TTC549 (cell line): ENCODE data around the gene LRRC51.
A peak's percentile ranks its signal among the peaks of the same experiment; 100 is the strongest.

ENCODE experiments used
- FAIRE-seq: peaks from 2 replicates; lab custom pipeline; 2012; peaks lifted over from hg19 to GRCh38; lab: Jason Lieb, UNC

LRRC51 gene

GRCh38 chr11:72070491-72070890 is 10.2 kb upstream of the LRRC51 start:
- no peak for FAIRE-seq

DNA sequence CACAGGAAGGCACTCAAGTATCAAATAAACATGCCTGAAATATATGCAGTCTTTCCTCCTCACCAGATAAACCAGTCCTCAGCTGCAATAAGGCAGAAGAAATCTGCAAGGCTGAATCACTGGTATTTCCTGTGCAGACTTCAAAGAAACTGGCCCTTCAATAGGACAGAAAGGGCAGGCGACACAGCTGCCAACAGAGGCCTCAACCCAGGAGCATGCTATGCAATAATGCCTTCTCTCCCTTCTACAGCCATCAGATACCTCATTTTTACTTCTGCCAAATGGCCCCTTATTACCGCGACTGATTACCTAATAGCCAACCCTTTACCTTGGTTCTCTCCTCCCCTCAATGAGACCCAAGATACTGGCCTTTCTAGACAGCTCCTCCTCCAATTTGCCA is 8.3 kb upstream of the LRRC51 start:
- no peak for FAIRE-seq

DNA sequence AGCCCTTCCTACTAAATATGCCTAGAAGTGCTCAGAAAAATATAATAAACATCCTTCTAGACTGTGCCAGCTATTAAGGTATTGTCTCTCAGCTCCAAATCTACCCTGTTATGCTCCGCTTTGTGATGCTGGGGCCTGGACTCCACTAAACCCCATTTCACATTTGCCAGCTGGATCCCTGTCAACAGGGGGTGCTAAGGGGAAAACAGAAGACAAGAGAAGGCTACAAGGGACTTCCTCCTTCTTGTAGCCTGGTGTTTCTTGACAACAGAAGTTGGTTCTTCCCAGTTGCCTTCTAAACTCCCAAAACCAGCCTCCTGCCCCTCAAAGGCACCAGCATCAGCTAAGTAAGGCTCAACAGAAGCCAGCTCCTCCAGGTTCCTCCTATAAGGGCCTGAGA is 5.5 kb upstream of the LRRC51 start:
- no peak for FAIRE-seq

DNA sequence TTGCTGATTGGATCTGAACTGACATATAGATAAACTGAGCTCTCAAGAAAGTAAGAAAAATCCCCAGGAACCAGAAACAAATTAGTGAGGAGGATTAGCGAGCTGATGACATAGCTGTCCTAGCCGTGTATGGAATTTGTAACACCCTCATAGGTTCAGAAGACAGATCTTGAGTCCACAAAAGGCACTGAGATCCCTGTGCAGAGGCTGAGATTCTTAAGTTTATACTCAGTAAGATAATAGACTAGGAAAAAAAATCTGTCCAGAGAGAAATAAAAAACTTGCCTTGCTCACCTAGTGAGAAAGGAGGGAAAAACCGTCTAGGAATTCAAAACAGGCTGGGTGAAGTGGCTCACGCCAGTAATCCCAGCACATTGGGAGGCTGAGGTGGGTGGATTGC is 4.9 kb upstream of the LRRC51 start:
- no peak for FAIRE-seq

DNA sequence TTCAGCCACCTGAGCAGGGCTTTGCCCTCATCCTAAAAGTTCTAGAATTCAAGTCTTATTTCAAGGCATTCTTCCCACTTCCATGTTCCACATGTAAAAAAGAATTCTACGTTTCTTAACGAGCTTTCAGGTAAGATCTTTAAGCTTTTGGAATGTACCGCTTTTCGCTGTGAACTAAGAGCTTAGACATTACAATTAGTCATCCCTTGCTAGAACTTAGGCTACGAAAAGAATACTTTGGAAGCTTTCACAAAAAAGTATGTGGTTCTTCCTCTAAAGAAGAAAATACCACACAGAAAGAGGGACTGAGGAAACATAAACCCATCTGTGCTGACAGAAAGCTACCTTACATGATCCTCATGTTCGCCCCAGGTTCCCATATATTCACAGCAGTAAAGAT is 2.2 kb upstream of the LRRC51 start:
- no peak for FAIRE-seq

GRCh38 chr11:72079819-72080325 is 778 bp upstream of the LRRC51 start:
- FAIRE-seq, result no peak

GRCh38 chr11:72081184-72081644 is 564 bp downstream of the LRRC51 start:
- no peak for FAIRE-seq

- no peak for FAIRE-seq
Measured at GRCh38 chr11:72081821-72082453, 1.3 kb downstream of the LRRC51 start.

- no peak for FAIRE-seq
Measured at GRCh38 chr11:72083414-72083813, 2.8 kb downstream of the LRRC51 start.

GRCh38 chr11:72084076-72084475 is 3.4 kb downstream of the LRRC51 start:
- no peak for FAIRE-seq

GRCh38 chr11:72084965-72085364 is 4.3 kb downstream of the LRRC51 start:
- no peak for FAIRE-seq

- no peak for FAIRE-seq
Measured at GRCh38 chr11:72085621-72086351, 5.1 kb downstream of the LRRC51 start.

DNA sequence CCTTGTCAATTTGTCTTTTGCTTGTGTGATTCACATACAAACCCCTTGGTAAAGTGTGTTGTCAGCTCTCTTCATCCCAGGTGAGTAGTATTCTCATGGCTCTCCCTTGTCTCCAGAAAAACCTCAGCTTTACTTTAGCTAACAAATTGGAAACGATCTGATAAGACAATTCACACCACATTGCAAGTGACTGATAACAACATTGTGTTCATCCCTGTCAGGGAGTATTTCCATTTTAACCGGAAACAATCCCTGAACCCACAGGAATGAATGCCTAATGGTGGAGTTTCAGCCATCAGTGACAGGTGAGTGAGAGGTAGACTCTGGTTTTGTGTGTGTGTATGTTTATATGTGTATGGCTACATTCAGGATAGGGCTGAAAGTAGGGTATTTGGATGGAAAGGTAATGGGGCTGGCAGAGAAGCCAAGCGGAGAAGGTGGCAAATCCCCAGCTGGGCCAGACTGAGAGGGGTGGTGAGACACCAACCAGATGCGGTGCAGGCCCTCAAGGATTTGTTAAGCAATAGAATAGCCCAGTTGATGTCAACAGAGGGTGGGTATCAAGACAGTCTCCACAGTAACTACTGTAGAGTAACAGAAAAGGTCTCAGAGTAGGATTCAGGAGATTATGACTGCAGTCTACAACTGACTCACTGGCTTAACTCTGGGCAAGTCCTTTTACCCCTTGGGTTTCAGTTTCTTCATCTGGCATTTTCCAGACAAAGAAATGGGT is 7.6 kb downstream of the LRRC51 start:
- no peak for FAIRE-seq

- FAIRE-seq, result no peak
Measured at GRCh38 chr11:72091292-72091691, 10.6 kb downstream of the LRRC51 start.

DNA sequence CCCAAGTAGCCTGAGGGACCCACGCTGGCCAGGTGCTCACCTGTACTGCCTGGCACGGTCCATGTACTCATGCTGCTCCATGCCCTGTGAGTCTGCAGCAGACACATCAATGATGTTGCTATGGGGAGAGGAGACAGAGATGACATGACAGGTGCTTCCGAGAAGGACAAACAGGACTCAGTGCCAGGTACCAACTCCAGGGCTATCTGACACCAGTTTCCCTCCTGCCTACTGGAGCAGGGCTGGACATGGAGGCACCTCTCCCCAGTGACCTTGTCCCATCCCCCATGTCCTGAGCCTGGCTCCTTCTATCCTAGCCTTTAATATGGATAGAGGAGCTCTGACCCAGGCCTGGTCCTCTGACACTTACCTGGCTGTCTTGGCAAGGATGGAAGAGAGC is 18.1 kb downstream of the LRRC51 start:
- FAIRE-seq, result no peak

DNA sequence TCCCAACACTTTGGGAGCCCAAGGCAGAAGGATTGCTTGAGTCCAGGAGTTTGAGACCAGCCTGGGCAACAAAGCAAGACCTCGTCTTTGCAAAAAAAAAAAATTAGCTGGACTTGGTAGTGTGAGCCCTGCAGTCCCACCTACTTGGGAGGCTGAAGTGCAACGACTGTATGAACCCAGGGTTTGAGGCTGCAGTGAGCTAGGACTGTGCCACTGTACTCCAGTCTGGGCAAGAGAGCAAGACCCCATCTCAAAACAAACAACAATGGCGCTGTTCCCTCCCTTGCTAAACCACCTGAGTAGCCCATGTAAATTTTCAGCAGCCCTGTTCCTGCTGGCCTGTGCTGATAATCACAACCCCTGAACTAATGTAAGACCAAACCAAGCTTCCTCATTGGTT is 19.4 kb downstream of the LRRC51 start:
- FAIRE-seq, result no peak

DNA sequence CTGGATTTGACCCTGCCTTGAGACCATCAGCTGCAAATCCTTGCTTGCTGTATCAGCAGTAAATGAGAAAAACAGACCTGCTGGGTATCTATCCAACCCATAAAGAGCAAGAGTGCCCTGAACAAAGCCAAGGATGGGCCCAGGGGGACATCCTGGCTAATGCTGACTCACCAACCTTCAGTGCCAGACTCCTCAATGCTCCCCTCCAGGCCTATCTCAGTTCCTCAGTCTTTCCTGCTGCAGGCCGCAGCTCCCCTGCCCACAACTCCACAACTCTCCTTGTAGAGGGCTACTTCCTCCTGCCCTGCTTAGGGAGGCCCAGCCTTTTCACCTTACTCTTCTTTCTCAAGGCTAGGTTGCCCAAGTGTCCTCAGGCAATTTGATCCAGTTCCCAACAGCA is 19.8 kb downstream of the LRRC51 start:
- no peak for FAIRE-seq

GRCh38 chr11:72102162-72102561 is 21.5 kb downstream of the LRRC51 start:
- FAIRE-seq, result no peak

- FAIRE-seq, result no peak
Measured at GRCh38 chr11:72102631-72102945, 21.9 kb downstream of the LRRC51 start.

DNA sequence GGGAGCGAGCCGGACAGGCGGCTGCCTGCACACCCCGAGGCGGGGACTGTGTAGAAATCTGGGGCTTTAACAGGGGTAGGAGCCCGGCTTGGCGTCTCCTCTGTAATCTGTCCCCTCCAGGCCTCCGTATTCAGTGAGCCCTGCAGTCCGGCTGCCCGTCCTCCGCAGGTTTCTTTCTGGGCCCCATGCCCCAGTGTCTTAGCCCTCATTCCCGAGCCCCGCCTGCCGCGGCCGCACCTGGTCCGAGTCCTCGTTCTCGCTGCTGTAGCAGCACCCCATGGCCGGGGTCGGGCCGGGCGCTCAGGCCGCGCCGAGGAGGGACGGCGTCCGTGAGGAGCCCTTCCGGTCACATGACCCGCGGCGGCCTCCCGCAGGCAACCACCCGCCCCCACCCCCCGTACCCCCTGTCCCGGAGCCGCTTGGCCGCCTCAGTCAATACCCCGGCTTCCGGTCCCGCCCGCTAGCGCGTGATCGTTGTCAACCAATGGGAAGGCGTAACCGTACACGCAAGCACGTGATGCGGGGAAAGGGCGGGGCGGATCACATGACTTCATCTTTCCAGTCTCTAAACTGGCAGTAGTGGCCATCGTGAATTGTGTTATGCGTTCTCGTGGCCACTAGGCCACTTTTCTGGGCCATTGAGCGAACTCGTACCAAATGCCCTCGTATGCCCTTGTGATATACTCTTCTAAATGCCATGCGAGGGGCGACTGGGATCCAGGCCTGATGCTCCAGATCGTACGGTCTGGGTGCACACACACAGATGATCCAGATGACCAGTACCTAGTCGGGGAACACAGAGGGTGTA is 22.5 kb downstream of the LRRC51 start, which contains the start of gene LAMTOR1:
TSS of gene LAMTOR1 (minus strand) at position 352 of the 808 bp plus-strand sequence. CDS start at position 279, 73 bp downstream.
- peak; percentile 36 for FAIRE-seq

GRCh38 chr11:72103754-72104167 is 23.1 kb downstream of the LRRC51 start:
- FAIRE-seq, result no peak

- FAIRE-seq, result no peak
Measured at GRCh38 chr11:72105888-72106287, 25.2 kb downstream of the LRRC51 start, which contains the start of gene TOMT. TOMT (plus strand) TSS chr11:72105924; CDS start chr11:72105952, 28 bp downstream.
